Activated B cell treated with CpG ODN at 0.5 μM for 24 hours (primary cell): ENCODE data around the gene MPZL2. TPM values are rescaled to one million over a fixed set of nuclear protein-coding genes. Genes with fewer than 3 reads are reported as not detected.

Experiments used
- ATAC-seq: fragments of 200-7000 bp; cut with Tn5 transposase; one replicate; pipeline ENCODE4 v1.10.0; 2021; ENCODE audit warnings: low read depth, mild to moderate bottlenecking, moderate library complexity
- CTCF ChIA-PET: fragments of 350-600 bp; sonication (Branson Sonifier 250); formaldehyde crosslinking; loops from one replicate; lab custom pipeline; 2021; ENCODE audit warnings: antibody characterized with exemption; lab: Charles Lee
- POLR2A ChIA-PET: fragments of 350-600 bp; sonication (Branson Sonifier 250); formaldehyde crosslinking; loops from one replicate; lab custom pipeline; 2021; ENCODE audit warnings: antibody characterized with exemption; lab: Charles Lee
- DNase-seq: peaks from one replicate; pipeline ENCODE4 v3.0.0; 2022
- H3K27ac Mint-ChIP-seq: one replicate; pipeline ENCODE4 v1.8.0; 2020; ENCODE audit warnings: mixed read lengths
- H3K27me3 Mint-ChIP-seq: one replicate; pipeline ENCODE4 v1.8.0; 2021; ENCODE audit warnings: mixed read lengths
- H3K36me3 Mint-ChIP-seq: one replicate; pipeline ENCODE4 v1.8.0; 2021; ENCODE audit warnings: low read depth, mixed read lengths
- H3K4me1 Mint-ChIP-seq: one replicate; pipeline ENCODE4 v1.8.0; 2021; ENCODE audit warnings: mixed read lengths
- H3K4me3 Mint-ChIP-seq: one replicate; pipeline ENCODE4 v1.8.0; 2020; ENCODE audit warnings: mild to moderate bottlenecking, mixed read lengths
- H3K9me3 Mint-ChIP-seq: one replicate; pipeline ENCODE4 v1.8.0; 2020; ENCODE audit warnings: mixed read lengths
- CTCF ChIP-seq: fragments of 200-600 bp; IDR thresholded peaks from one replicate; pipeline ENCODE4 v1.8.0; 2022; ENCODE audit warnings: antibody characterized with exemption, mild to moderate bottlenecking
- intact Hi-C: fragments of 100-400 bp; cut with micrococcal nuclease; formaldehyde crosslinking; loops from one replicate; pipeline ENCODE4 v1.15.1; 2024
- total RNA-seq: library from RNA; stranded (reverse); gene quantifications from 2 replicates; pipeline ENCODE4 v1.2.3, GENCODE V29; 2022

MPZL2 gene
- total RNA-seq, 1 donor from 2014 or later = not detected

GRCh38 chr11:118272001-118272400 lies 7.9 kb upstream of the MPZL2 start:
- H3K9me3 Mint-ChIP-seq = no peaks in the 10 kb centered on the region
- POLR2A ChIA-PET = no interaction called here
- no peak overlapping the region for H3K27ac Mint-ChIP-seq
- DNase-seq = no peak
- no peak for TF ChIP-seq CTCF
- no peaks in the 10 kb centered on the region for H3K4me1 Mint-ChIP-seq
- no peaks in the 10 kb centered on the region for H3K36me3 Mint-ChIP-seq
- H3K4me3 Mint-ChIP-seq = no peak overlapping the region
- H3K27me3 Mint-ChIP-seq = peaks cover 26% of the 10 kb centered on the region
- intact Hi-C loops = no loop called here
- CTCF ChIA-PET = no interaction called here
- ATAC-seq = no peak

- no peak overlapping the region for H3K4me3 Mint-ChIP-seq
- no peak for TF ChIP-seq CTCF
- POLR2A ChIA-PET = interaction anchor here (0.7 kb wide), 1 partner anchor 10 kb away, joined by 3 read pairs; no protein-coding TSS in a partner anchor
- CTCF ChIA-PET = interaction anchor here (0.8 to 1.8 kb wide), 2 partner anchors 29 to 69 kb away, joined by 5 to 9 read pairs; no protein-coding TSS in a partner anchor
- H3K4me1 Mint-ChIP-seq = peaks cover 15% of the 10 kb centered on the region
- H3K27ac Mint-ChIP-seq = no peak overlapping the region
- intact Hi-C loops = no loop called here
- no peaks in the 10 kb centered on the region for H3K36me3 Mint-ChIP-seq
- ATAC-seq (peak; percentile 18), DNase-seq (no peak)
- H3K27me3 Mint-ChIP-seq = peaks cover 47% of the 10 kb centered on the region
- H3K9me3 Mint-ChIP-seq = no peaks in the 10 kb centered on the region
These were observed 3.4 kb upstream of the MPZL2 start for GRCh38 chr11:118267486-118267885.

GRCh38 chr11:118265954-118266353 lies 1.9 kb upstream of the MPZL2 start:
- intact Hi-C loops = loop anchor here (2.0 kb wide), 1 partner anchor 67 kb away; no protein-coding TSS in a partner anchor
- CTCF ChIA-PET = interaction anchor here (1.1 to 3.9 kb wide), 3 partner anchors 12 to 67 kb away, joined by 3 to 18 read pairs (median 4); no protein-coding TSS in a partner anchor
- TF ChIP-seq CTCF = no peak
- Mint-ChIP-seq H3K4me1 (peaks cover 15% of the 10 kb centered on the region), H3K27me3 (peaks cover 60% of the 10 kb centered on the region), H3K27ac (no peak overlapping the region), H3K36me3 (no peaks in the 10 kb centered on the region), H3K4me3 (no peak overlapping the region), H3K9me3 (no peaks in the 10 kb centered on the region)
- DNase-seq = no peak
- ATAC-seq = no peak
- POLR2A ChIA-PET = no interaction called here

GRCh38 chr11:118264569-118265465 lies 720 bp upstream of the MPZL2 start:
- intact Hi-C loops = loop anchor here (2.0 kb wide), 1 partner anchor 66 kb away; no protein-coding TSS in a partner anchor
- DNase-seq = no peak
- ChIA-PET POLR2A (interaction anchor here (1.2 kb wide), 1 partner anchor 51 kb away, joined by 3 read pairs; no protein-coding TSS in a partner anchor), CTCF (interaction anchor here (1.0 to 3.9 kb wide), 5 partner anchors 13 to 66 kb away, joined by 3 to 18 read pairs (median 4); no protein-coding TSS in a partner anchor)
- peaks cover 53% of the 10 kb centered on the region for H3K27me3 Mint-ChIP-seq
- no peak for ATAC-seq
- peaks cover 15% of the 10 kb centered on the region for H3K4me1 Mint-ChIP-seq
- no peaks in the 10 kb centered on the region for H3K36me3 Mint-ChIP-seq
- no peak overlapping the region for H3K4me3 Mint-ChIP-seq
- H3K27ac Mint-ChIP-seq = no peak overlapping the region
- TF ChIP-seq CTCF = no peak
- H3K9me3 Mint-ChIP-seq = no peaks in the 10 kb centered on the region

GRCh38 chr11:118263112-118263511 lies 985 bp downstream of the MPZL2 start:
- DNase-seq (no peak), ATAC-seq (no peak)
- Mint-ChIP-seq H3K9me3 (peaks cover 3% of the 10 kb centered on the region), H3K4me1 (peaks cover 15% of the 10 kb centered on the region), H3K4me3 (no peak overlapping the region), H3K27me3 (peaks cover 47% of the 10 kb centered on the region), H3K27ac (no peak overlapping the region), H3K36me3 (no peaks in the 10 kb centered on the region)
- TF ChIP-seq CTCF = no peak
- CTCF ChIA-PET = interaction anchor here (3.9 kb wide), 1 partner anchor 65 kb away, joined by 18 read pairs; no protein-coding TSS in a partner anchor
- intact Hi-C loops = no loop called here
- POLR2A ChIA-PET = interaction anchor here (0.5 to 1.2 kb wide), 3 partner anchors 47 to 100 kb away, joined by 3 to 11 read pairs (median 4); no protein-coding TSS in a partner anchor
